ENCODE results near the gene GDI1. TPM values are rescaled to one million over a fixed set of nuclear protein-coding genes. Genes with fewer than 3 reads are reported as not detected.

GDI1 gene
- total and polyA plus RNA-seq, 10 of the 15 experiments (the other 5 are each of a cell fraction or from before 2014, with no cell fraction given): 0.92 to 102 (median 49.6) TPM

- H3K4me2 ChIP-seq (ENCODE audit: control insufficient read depth, insufficient read depth): peak within 1 kb of the TSS; percentile 82
- peak within 1 kb of the TSS; percentile 97 for H3K27ac ChIP-seq (ENCODE audit: control insufficient read depth, insufficient read depth)
- DNase-seq (ENCODE audit: low read depth, low spot score) (peak; percentile 90), FAIRE-seq (no peak), ATAC-seq (peak; percentile 78)
- CTCF ChIA-PET: interaction anchor here (1.4 to 3.0 kb wide), 4 partner anchors 13 to 128 kb away, joined by 5 to 23 read pairs (median 10); partner anchors contain the start of gene TAFAZZIN
- peaks cover 5% of the 10 kb centered on the region; the same call in 1 of the 2 replicates for H4K20me1 ChIP-seq (ENCODE audit: control insufficient read depth, insufficient read depth)
- intact Hi-C loops (cut with micrococcal nuclease; ENCODE audit: unreplicated experiment): loop anchor here (5.0 kb wide), 1 partner anchor 39 kb away; the partner anchor contains the start of gene GDI1
- POLR2A ChIA-PET: interaction anchor here (1.0 to 3.8 kb wide), 11 partner anchors 11 to 130 kb away, joined by 3 to 22 read pairs (median 3); partner anchors contain the start of genes ATP6AP1, DNASE1L1, EMD and FAM3A
- H3K27me3 ChIP-seq (replicated peaks in 1 of 2; ENCODE audit: control insufficient read depth in 2 of 2, insufficient read depth in 2 of 2, low read length in 1 of 2): no peaks in the 10 kb centered on the region
- H2AFZ ChIP-seq (ENCODE audit: control insufficient read depth, low read depth, low read length): peak within 1 kb of the TSS; percentile 51
- BruUV-seq (replicated peaks): TSS peak; percentile 85
- peak within 1 kb of the TSS; percentile 99 for H3K9ac ChIP-seq (ENCODE audit: control insufficient read depth, insufficient read depth, low read length)
- no peaks in the 10 kb centered on the region; the same call in 2 of the 3 replicates for H3K9me3 ChIP-seq (replicated peaks; ENCODE audit: control insufficient read depth, insufficient read depth, low read length)
- peak within 1 kb of the TSS; percentile 73 for H3K4me3 ChIP-seq
- WGBS (ENCODE audit: insufficient coverage, insufficient replicate concordance, low lambda C conversion rate, missing lambda C conversion rate): 28% methylated on average over 69 of the region's 69 CpGs
- H3K36me3 ChIP-seq (ENCODE audit: control insufficient read depth in 2 of 2, insufficient read depth in 2 of 2, low read length in 1 of 2): peaks cover 10 to 12% of the 10 kb centered on the region in 2 experiments
- peaks cover 29% of the 10 kb centered on the region for H3K79me2 ChIP-seq (ENCODE audit: control insufficient read depth, insufficient read depth, low read length)
- RAD21 ChIA-PET (ENCODE audit: unreplicated experiment): interaction anchor here (1.0 to 2.1 kb wide), 6 partner anchors 13 to 129 kb away, joined by 3 to 7 read pairs (median 4); partner anchors contain the start of genes ATP6AP1 and SLC10A3
- peaks cover 3% of the 10 kb centered on the region; the same call in 1 of the 2 replicates for H3K4me1 ChIP-seq (ENCODE audit: control insufficient read depth, insufficient read depth, low read length)
- in situ Hi-C loops (cut with MboI): no loop called here
- SMC1A ChIA-PET (ENCODE audit: uncharacterized antibody, unreplicated experiment): interaction anchor here (0.6 to 2.5 kb wide), 4 partner anchors 24 to 301 kb away, joined by 3 to 7 read pairs (median 6); partner anchors contain the start of gene FLNA
- TF ChIP-seq ZBTB4 (CRISPR knock-in tag; IDR thresholded peaks at IDR 0.05) (no peak), CBFB (IDR thresholded peaks at IDR 0.05; ENCODE audit: low read depth) (peak; percentile 91), NFYB (IDR thresholded peaks at IDR 0.05; ENCODE audit: insufficient read depth, low read depth, low read length) (0 out of 2 replicates have a peak, but pooled peaks have one; percentile 34), ZNF24 (IDR thresholded peaks at IDR 0.05) (no peak), TBL1XR1 (IDR thresholded peaks at IDR 0.05; ENCODE audit: low read depth, low read length) (no peak), EZH2 (IDR thresholded peaks at IDR 0.05; ENCODE audit: borderline replicate concordance, control insufficient read depth, low read depth, low read length) (no peak), KLF5 (IDR thresholded peaks at IDR 0.05; ENCODE audit: partially characterized antibody) (no peak), RB1 (IDR thresholded peaks at IDR 0.05; ENCODE audit: borderline replicate concordance) (no peak), TCF12 (IDR thresholded peaks at IDR 0.05; ENCODE audit: low read depth, low read length) (0 out of 2 replicates have a peak, but pooled peaks have one; percentile 69), CREM (IDR thresholded peaks at IDR 0.05; ENCODE audit: low read depth) (peak; percentile 92), IRF5 (IDR thresholded peaks at IDR 0.05; ENCODE audit: borderline replicate concordance) (no peak), TARDBP (IDR thresholded peaks at IDR 0.05; ENCODE audit: borderline replicate concordance) (no peak), POLR2AphosphoS2 (IDR thresholded peaks at IDR 0.05; ENCODE audit: low read depth, low read length) (peak; percentile 98), PAX5 (IDR thresholded peaks at IDR 0.05; ENCODE audit: borderline replicate concordance, low read depth, low read length) (0 out of 2 replicates have a peak, but pooled peaks have one; percentile 29)
- TF ChIP-seq, protein P1, sequence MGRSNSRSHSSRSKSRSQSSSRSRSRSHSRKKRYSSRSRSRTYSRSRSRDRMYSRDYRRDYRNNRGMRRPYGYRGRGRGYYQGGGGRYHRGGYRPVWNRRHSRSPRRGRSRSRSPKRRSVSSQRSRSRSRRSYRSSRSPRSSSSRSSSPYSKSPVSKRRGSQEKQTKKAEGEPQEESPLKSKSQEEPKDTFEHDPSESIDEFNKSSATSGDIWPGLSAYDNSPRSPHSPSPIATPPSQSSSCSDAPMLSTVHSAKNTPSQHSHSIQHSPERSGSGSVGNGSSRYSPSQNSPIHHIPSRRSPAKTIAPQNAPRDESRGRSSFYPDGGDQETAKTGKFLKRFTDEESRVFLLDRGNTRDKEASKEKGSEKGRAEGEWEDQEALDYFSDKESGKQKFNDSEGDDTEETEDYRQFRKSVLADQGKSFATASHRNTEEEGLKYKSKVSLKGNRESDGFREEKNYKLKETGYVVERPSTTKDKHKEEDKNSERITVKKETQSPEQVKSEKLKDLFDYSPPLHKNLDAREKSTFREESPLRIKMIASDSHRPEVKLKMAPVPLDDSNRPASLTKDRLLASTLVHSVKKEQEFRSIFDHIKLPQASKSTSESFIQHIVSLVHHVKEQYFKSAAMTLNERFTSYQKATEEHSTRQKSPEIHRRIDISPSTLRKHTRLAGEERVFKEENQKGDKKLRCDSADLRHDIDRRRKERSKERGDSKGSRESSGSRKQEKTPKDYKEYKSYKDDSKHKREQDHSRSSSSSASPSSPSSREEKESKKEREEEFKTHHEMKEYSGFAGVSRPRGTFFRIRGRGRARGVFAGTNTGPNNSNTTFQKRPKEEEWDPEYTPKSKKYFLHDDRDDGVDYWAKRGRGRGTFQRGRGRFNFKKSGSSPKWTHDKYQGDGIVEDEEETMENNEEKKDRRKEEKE (IDR thresholded peaks at IDR 0.05): no peak
Observed at GRCh38 chrX:154397888-154398667, 38.9 kb upstream of the GDI1 start, which contains the start of gene RPL10. Gene RPL10, plus strand, starts transcription at chrX:154398377. Its CDS starts 143 bp downstream, at chrX:154398520.
